Esophagus muscularis mucosa (tissue), 3 donors: ENCODE results near the gene GALNT1.

ENCODE experiments used
- POLR2A ChIP-seq: fragments of 450-650 bp; IDR thresholded peaks from one replicate; pipeline ENCODE4 v1.6.1; 2017; ENCODE audit warnings: antibody characterized with exemption, moderate library complexity, mild to moderate bottlenecking, low read depth
- TF ChIP-seq, protein P1 (sequence below), 3 experiments: fragments of 200-600 bp in 2 of 3; fragments of 450-650 bp in 1 of 3; sonication (generic) in 2 of 3; IDR thresholded peaks; one replicate each; pipeline ENCODE4 v1.5.1; 2017 to 2019; ENCODE audit warnings: antibody characterized with exemption in 3 of 3, mild to moderate bottlenecking in 2 of 3, moderate library complexity in 1 of 3

- TF ChIP-seq POLR2A: no peak
- TF ChIP-seq, protein P1, sequence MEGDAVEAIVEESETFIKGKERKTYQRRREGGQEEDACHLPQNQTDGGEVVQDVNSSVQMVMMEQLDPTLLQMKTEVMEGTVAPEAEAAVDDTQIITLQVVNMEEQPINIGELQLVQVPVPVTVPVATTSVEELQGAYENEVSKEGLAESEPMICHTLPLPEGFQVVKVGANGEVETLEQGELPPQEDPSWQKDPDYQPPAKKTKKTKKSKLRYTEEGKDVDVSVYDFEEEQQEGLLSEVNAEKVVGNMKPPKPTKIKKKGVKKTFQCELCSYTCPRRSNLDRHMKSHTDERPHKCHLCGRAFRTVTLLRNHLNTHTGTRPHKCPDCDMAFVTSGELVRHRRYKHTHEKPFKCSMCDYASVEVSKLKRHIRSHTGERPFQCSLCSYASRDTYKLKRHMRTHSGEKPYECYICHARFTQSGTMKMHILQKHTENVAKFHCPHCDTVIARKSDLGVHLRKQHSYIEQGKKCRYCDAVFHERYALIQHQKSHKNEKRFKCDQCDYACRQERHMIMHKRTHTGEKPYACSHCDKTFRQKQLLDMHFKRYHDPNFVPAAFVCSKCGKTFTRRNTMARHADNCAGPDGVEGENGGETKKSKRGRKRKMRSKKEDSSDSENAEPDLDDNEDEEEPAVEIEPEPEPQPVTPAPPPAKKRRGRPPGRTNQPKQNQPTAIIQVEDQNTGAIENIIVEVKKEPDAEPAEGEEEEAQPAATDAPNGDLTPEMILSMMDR (IDR thresholded peaks at IDR 0.05): no peak
These were observed 620 bp upstream of the GALNT1 start for GRCh38 chr18:35580701-35581539.
